Activated effector memory CD4-positive, alpha-beta T cell treated with Interleukin-2 at 50 U/mL for 16 hours (primary cell): ENCODE results near the gene CHST13.

Experiments
- DNase-seq: peaks from one replicate; pipeline ENCODE4 v3.0.0-alpha.2; 2020

CHST13 gene

GRCh38 chr3:126542340-126543241 lies 18.6 kb downstream of the CHST13 start:
- no peak for DNase-seq

DNA sequence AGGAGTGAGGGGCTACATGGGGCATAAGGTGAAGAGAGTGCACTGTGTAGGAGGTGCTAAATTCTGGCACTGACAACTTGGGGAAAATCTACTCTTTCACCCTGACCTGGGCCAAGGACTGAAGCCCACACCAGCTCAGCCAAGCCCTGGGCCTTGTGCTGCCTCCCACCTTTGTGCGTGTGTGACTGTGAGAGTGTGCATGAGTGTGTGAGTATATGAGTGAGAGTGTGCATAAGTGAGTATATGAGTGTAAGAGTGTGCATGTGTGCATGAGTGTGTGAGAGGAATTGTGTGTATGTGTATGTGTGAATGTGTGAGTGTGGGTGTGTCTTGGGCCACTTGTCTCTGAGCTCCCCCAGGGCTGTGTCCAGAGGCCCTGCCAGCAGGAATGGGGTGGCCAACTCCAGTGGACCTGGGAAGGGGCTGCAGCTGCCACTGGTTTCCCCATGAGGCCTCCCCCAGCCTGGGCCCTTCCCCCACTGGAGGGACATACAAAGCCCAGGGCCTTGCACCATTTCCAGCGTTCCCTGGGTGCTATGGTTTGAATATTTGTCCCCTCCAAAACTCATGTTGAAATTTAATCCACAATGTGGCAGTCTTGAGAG lies 19.6 kb downstream of the CHST13 start:
- no peak for DNase-seq

GRCh38 chr3:126544596-126545281 lies 20.8 kb downstream of the CHST13 start:
- DNase-seq = no peak

GRCh38 chr3:126545544-126545943 lies 21.6 kb downstream of the CHST13 start:
- DNase-seq = no peak

- no peak for DNase-seq
Measured at GRCh38 chr3:126546013-126546412, 22.1 kb downstream of the CHST13 start.

GRCh38 chr3:126546549-126547239 lies 22.7 kb downstream of the CHST13 start:
- DNase-seq = no peak

DNA sequence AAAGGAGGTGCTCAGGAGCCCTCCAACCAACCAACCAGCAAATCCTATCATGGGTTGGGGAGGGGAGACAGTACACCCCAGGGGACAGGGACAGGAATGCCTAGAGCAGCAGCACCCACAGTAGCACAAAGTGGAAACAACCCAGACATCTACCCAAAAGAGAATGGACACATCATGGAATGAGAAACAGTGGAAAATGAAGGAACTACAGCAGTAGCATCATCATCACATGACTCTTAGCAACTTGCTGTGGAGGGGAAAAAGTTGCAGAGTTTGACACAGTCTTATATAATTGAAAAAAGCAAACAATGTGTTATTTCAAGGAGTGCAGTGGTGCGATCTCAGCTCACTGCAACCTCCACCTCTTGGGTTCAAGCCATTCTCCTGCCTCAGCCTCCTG lies 23.8 kb downstream of the CHST13 start:
- no peak for DNase-seq

- DNase-seq = no peak
Measured at GRCh38 chr3:126548556-126549466, 24.9 kb downstream of the CHST13 start.

- no peak for DNase-seq
Measured at GRCh38 chr3:126549861-126550487, 26.0 kb downstream of the CHST13 start.

GRCh38 chr3:126550488-126551051 lies 26.6 kb downstream of the CHST13 start:
- DNase-seq = no peak

DNA sequence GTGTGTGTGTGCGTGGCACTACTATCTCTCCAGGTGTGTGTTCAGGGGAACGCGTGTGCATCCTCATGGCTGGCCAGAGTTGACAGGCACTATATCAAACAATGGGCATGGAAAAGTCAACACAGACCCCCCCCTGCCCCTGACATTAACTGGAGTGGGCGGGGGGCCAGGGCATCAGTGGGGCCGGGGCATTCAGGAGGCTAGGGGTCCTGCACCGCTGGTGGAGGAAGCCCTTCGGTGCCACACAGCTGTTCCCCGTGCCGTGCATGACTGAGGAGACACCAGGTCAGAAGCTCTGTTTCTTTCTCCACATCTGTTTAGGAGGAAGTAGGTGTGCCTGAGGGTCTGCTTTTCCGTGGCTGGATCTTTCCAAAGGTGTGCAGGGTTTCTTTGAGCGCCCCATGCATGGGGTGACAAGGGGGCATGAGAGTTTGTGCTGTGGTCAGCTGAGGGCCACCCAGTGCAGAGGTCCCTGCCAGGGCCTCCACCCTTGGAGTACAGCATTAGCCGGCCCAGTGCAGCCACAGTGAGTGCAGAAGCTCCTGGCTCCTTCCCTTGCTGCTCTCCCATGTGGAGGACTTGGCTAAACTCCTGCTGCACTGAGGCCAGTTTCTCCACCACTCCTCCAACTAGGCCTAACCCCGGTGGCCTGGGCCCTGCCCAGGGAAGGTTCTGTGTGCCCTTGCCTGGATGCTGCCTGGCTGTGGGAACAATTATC lies 27.3 kb downstream of the CHST13 start:
- no peak for DNase-seq

- DNase-seq = no peak
Measured at GRCh38 chr3:126551839-126552687, 28.1 kb downstream of the CHST13 start.

- no peak for DNase-seq
Measured at GRCh38 chr3:126552688-126553283, 28.8 kb downstream of the CHST13 start.

- no peak for DNase-seq
Measured at GRCh38 chr3:126553284-126554084, 29.5 kb downstream of the CHST13 start.

- no peak for DNase-seq
Measured at GRCh38 chr3:126554560-126555525, 30.9 kb downstream of the CHST13 start.

- DNase-seq = no peak
Measured at GRCh38 chr3:126555795-126556636, 32.1 kb downstream of the CHST13 start.
